H9 (cell line): ENCODE measurements around the gene PEX14. TPM values are rescaled to one million over a fixed set of nuclear protein-coding genes. Genes with fewer than 3 reads are reported as not detected.

Experiments used
- DNase-seq: peaks from one replicate; pipeline ENCODE4 v3.0.0-alpha.2; 2017
- H2AFZ ChIP-seq: one replicate; pipeline ENCODE4 v1.6.1; 2013; ENCODE audit warnings: mild to moderate bottlenecking, low read length, control low read depth, moderate library complexity
- H2AK5ac ChIP-seq: 2 replicates; pipeline ENCODE4 v1.6.1; 2013; ENCODE audit warnings: low read length, control low read depth, mixed read lengths; ENCODE audit not compliant: insufficient read length
- H2BK120ac ChIP-seq: one replicate; pipeline ENCODE4 v1.6.1; 2013; ENCODE audit warnings: low read depth, mild to moderate bottlenecking, low read length, control low read depth, inconsistent platforms; ENCODE audit not compliant: poor library complexity, severe bottlenecking
- H2BK12ac ChIP-seq: 2 replicates; pipeline ENCODE4 v1.6.1; 2013; ENCODE audit warnings: low read length, control low read depth, mixed read lengths, low read depth; ENCODE audit not compliant: insufficient read length
- H2BK15ac ChIP-seq: 2 replicates; pipeline ENCODE4 v1.6.1; 2013; ENCODE audit warnings: low read depth, low read length, control low read depth
- H2BK20ac ChIP-seq: one replicate; pipeline ENCODE4 v1.6.1; 2013; ENCODE audit warnings: low read depth, mild to moderate bottlenecking, low read length, control low read depth, inconsistent platforms; ENCODE audit not compliant: poor library complexity, severe bottlenecking
- H2BK5ac ChIP-seq: 2 replicates; pipeline ENCODE4 v1.6.1; 2013; ENCODE audit warnings: low read length, control low read depth, mixed read lengths; ENCODE audit not compliant: insufficient read length
- H3K14ac ChIP-seq: 2 replicates; pipeline ENCODE4 v1.6.1; 2013; ENCODE audit warnings: low read length, control low read depth; ENCODE audit not compliant: insufficient read depth
- H3K18ac ChIP-seq: 2 replicates; pipeline ENCODE4 v1.6.1; 2013; ENCODE audit warnings: low read depth, mild to moderate bottlenecking, mixed read lengths, low read length, control low read depth; ENCODE audit not compliant: insufficient read length
- H3K23ac ChIP-seq: 2 replicates; pipeline ENCODE4 v1.6.1; 2013; ENCODE audit warnings: low read length, control low read depth, mixed read lengths, low read depth; ENCODE audit not compliant: insufficient read length
- H3K23me2 ChIP-seq: 2 replicates; pipeline ENCODE4 v1.6.1; 2013; ENCODE audit warnings: low read depth, mild to moderate bottlenecking, mixed read lengths, low read length, control low read depth; ENCODE audit not compliant: insufficient read length, poor library complexity, severe bottlenecking
- H3K27ac ChIP-seq: 2 replicates; pipeline ENCODE4 v1.5.1; 2013; ENCODE audit warnings: low read length, control low read depth, mixed read lengths, low read depth; ENCODE audit not compliant: insufficient read length
- H3K27me3 ChIP-seq: 2 replicates; pipeline ENCODE4 v1.6.1; 2013; ENCODE audit warnings: low read length, control low read depth, inconsistent platforms; ENCODE audit not compliant: insufficient read depth
- H3K4ac ChIP-seq: 2 replicates; pipeline ENCODE4 v1.6.1; 2013; ENCODE audit warnings: low read depth, mild to moderate bottlenecking, control low read depth, inconsistent platforms, low read length, moderate library complexity
- H3K4me1 ChIP-seq: 2 replicates; pipeline ENCODE4 v1.6.1; 2013; ENCODE audit warnings: low read length, control low read depth, inconsistent platforms; ENCODE audit not compliant: insufficient read depth
- H3K4me2 ChIP-seq: 2 replicates; pipeline ENCODE4 v1.6.1; 2013; ENCODE audit warnings: low read length, control low read depth, mixed read lengths; ENCODE audit not compliant: insufficient read length, insufficient read depth
- H3K56ac ChIP-seq: 2 replicates; pipeline ENCODE4 v1.6.1; 2013; ENCODE audit warnings: low read depth, mild to moderate bottlenecking, mixed read lengths, low read length, control low read depth; ENCODE audit not compliant: insufficient read length
- H3K79me1 ChIP-seq: 2 replicates; pipeline ENCODE4 v1.6.1; 2013; ENCODE audit warnings: low read depth, mild to moderate bottlenecking, moderate library complexity, low read length, control low read depth, inconsistent platforms; ENCODE audit not compliant: insufficient read depth, poor library complexity, severe bottlenecking
- H3K79me2 ChIP-seq: 2 replicates; pipeline ENCODE4 v1.6.1; 2013; ENCODE audit warnings: low read length, control low read depth, inconsistent platforms; ENCODE audit not compliant: insufficient read depth
- H3K9ac ChIP-seq: 2 replicates; pipeline ENCODE4 v1.6.1; 2013; ENCODE audit warnings: low read length, control low read depth, mixed read lengths; ENCODE audit not compliant: insufficient read length; ENCODE audit errors: extremely low read depth
- H3K9me3 ChIP-seq: one replicate; pipeline ENCODE4 v1.6.1; 2013; ENCODE audit warnings: low read depth, low read length, inconsistent platforms; ENCODE audit not compliant: control insufficient read depth
- H3T11ph ChIP-seq: one replicate; pipeline ENCODE4 v1.6.1; 2013; ENCODE audit warnings: mild to moderate bottlenecking, low read length, control low read depth, inconsistent platforms
- H4K20me1 ChIP-seq: one replicate; pipeline ENCODE4 v1.6.1; 2013; ENCODE audit not compliant: control insufficient read depth, insufficient read length, insufficient read depth
- H4K5ac ChIP-seq: 2 replicates; pipeline ENCODE4 v1.6.1; 2013; ENCODE audit warnings: low read depth, mild to moderate bottlenecking, mixed read lengths, low read length, control low read depth; ENCODE audit not compliant: insufficient read length
- H4K8ac ChIP-seq: replicated peaks from 2 replicates; pipeline ENCODE4 v1.6.1; 2013; ENCODE audit warnings: low read length, control low read depth, mixed read lengths, low read depth; ENCODE audit not compliant: insufficient read length
- H4K91ac ChIP-seq: 2 replicates; pipeline ENCODE4 v1.6.1; 2013; ENCODE audit warnings: low read depth, mild to moderate bottlenecking, moderate library complexity, mixed read lengths, low read length, control low read depth; ENCODE audit not compliant: insufficient read length
- H3K27ac Mint-ChIP-seq, 3 experiments: 2 replicates in 2 of 3; 3 replicates in 1 of 3; pipeline ENCODE4 v1.8.0; 2020 to 2021; ENCODE audit warnings: mixed read lengths in 3 of 3, mild to moderate bottlenecking in 1 of 3, moderate library complexity in 1 of 3
- H3K27me3 Mint-ChIP-seq: 2 replicates; pipeline ENCODE4 v1.8.0; 2021; ENCODE audit warnings: low read depth, mild to moderate bottlenecking, moderate library complexity, mixed read lengths
- H3K36me3 Mint-ChIP-seq, 3 experiments: 2 replicates in 2 of 3; 3 replicates in 1 of 3; pipeline ENCODE4 v1.8.0; 2020 to 2021; ENCODE audit warnings: low read depth in 3 of 3, mixed read lengths in 3 of 3; ENCODE audit not compliant: insufficient read depth in 1 of 3
- H3K4me1 Mint-ChIP-seq, 2 experiments: 2 replicates each; pipeline ENCODE4 v1.8.0; 2020; ENCODE audit warnings: mixed read lengths in 2 of 2
- H3K4me3 Mint-ChIP-seq, 2 experiments: 2 replicates in 1 of 2; 3 replicates in 1 of 2; pipeline ENCODE4 v1.8.0; 2020 to 2021; ENCODE audit warnings: mild to moderate bottlenecking in 2 of 2, mixed read lengths in 2 of 2, moderate library complexity in 1 of 2
- H3K9me3 Mint-ChIP-seq, 2 experiments: 2 replicates in 1 of 2; 3 replicates in 1 of 2; pipeline ENCODE4 v1.8.0; 2020; ENCODE audit warnings: mild to moderate bottlenecking in 2 of 2, mixed read lengths in 2 of 2, moderate library complexity in 1 of 2
- WGBS: extraction: QIAGEN DNeasy Blood & Tissue Kit; methylation state at CpG from one replicate; pipeline ENCODE4 v1.1.7; 2013; ENCODE audit warnings: missing lambda C conversion rate, low lambda C conversion rate, mixed read lengths; ENCODE audit not compliant: insufficient read length; ENCODE audit errors: extremely low coverage; 5-methylcytosine and 5-hydroxymethylcytosine counted together
- total RNA-seq: library from RNA; stranded (reverse); gene quantifications from 2 replicates; pipeline ENCODE4 v1.2.1, GENCODE V29; 2021
- TF ChIP-seq, protein P1 (sequence below): fragments of 200-600 bp; sonication (generic); conservative IDR thresholded peaks from 3 replicates; pipeline ENCODE4 v1.8.0; 2021; ENCODE audit warnings: antibody characterized with exemption, mild to moderate bottlenecking

The PEX14 gene
- total RNA-seq, 1 experiment from 2014 or later = 23.9 TPM

DNA sequence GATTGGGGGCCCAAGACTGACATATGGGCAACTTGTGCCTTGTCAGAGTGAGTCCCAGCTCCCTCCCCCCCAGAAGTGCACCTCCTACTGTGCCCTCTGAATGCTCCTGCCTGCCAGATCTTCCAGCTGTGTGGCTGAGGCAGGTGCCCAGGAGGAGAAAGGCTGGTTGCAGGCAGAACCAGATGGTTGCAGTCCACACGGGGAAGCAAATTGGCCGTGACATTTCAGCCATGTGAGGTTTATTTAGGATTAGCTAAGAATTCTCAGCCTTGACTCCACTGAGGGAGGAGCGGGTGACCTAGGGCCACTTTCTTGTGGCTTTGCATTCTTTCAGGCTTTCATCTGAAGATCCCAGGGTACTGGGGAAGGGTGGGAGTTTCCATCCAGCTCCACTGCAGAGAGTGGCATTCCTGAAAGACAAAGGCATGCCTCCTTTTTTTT, 33.8 kb downstream of the PEX14 start:
- Histone ChIP-seq H3K4me1 (peaks cover 4% of the 10 kb centered on the region; the same call in 1 of the 2 replicates), H2BK5ac (no peak overlapping the region), H3K23ac (no peak overlapping the region), H3T11ph (no peak overlapping the region), H2AFZ (no peak overlapping the region), H3K27me3 (no peaks in the 10 kb centered on the region), H2BK120ac (no peak overlapping the region), H4K5ac (no peak overlapping the region), H2BK15ac (no peak overlapping the region), H3K14ac (no peak overlapping the region; the same call in 1 of the 2 replicates), H3K56ac (no peak overlapping the region), H3K4me2 (no peak overlapping the region), H3K18ac (no peak overlapping the region), H3K9ac (no peak overlapping the region), H2BK20ac (no peak overlapping the region), H2BK12ac (no peak overlapping the region), H4K91ac (no peak overlapping the region), H3K79me1 (peaks cover 7% of the 10 kb centered on the region), H4K20me1 (no peaks in the 10 kb centered on the region), H3K23me2 (no peaks in the 10 kb centered on the region), H3K9me3 (no peaks in the 10 kb centered on the region), H3K4ac (no peak overlapping the region), H2AK5ac (no peak overlapping the region), H4K8ac (no peak overlapping the region), H3K79me2 (peaks cover 8% of the 10 kb centered on the region; the same call in 1 of the 2 replicates), H3K27ac (no peak overlapping the region)
- no peaks in the 10 kb centered on the region for H3K27me3 Mint-ChIP-seq
- H3K36me3 Mint-ChIP-seq = no peaks in the 10 kb centered on the region
- WGBS = no CpG with 5 or more reads among the region's 3 CpGs
- peak overlapping the region; percentile 76 to 91 (median 86); a peak in 5 of 7 replicates for H3K27ac Mint-ChIP-seq
- H3K4me3 Mint-ChIP-seq = peak overlapping the region in 1 of 2 experiments; percentile 18; a peak in 1 of 5 replicates
- TF ChIP-seq, protein P1, sequence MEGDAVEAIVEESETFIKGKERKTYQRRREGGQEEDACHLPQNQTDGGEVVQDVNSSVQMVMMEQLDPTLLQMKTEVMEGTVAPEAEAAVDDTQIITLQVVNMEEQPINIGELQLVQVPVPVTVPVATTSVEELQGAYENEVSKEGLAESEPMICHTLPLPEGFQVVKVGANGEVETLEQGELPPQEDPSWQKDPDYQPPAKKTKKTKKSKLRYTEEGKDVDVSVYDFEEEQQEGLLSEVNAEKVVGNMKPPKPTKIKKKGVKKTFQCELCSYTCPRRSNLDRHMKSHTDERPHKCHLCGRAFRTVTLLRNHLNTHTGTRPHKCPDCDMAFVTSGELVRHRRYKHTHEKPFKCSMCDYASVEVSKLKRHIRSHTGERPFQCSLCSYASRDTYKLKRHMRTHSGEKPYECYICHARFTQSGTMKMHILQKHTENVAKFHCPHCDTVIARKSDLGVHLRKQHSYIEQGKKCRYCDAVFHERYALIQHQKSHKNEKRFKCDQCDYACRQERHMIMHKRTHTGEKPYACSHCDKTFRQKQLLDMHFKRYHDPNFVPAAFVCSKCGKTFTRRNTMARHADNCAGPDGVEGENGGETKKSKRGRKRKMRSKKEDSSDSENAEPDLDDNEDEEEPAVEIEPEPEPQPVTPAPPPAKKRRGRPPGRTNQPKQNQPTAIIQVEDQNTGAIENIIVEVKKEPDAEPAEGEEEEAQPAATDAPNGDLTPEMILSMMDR = no peak
- DNase-seq = peak; percentile 69
- H3K9me3 Mint-ChIP-seq = no peaks in the 10 kb centered on the region
- peaks cover 20 to 31% of the 10 kb centered on the region in 2 experiments for H3K4me1 Mint-ChIP-seq
